ENCODE data around the gene PIWIL4.

The PIWIL4 gene

GRCh38 chr11:94650756-94651155, 83.6 kb downstream of the PIWIL4 start:
- Histone ChIP-seq H3K27me3 (ENCODE audit: control insufficient read depth in 1 of 2, insufficient read depth in 2 of 2, low read length in 2 of 2) (no peaks in the 10 kb centered on the region), H3K27ac (ENCODE audit: low read length) (peak overlapping the region; percentile 13), H3K9me3 (ENCODE audit: control insufficient read depth in 2 of 2, low read length in 2 of 2) (no peaks in the 10 kb centered on the region), H3K36me3 (ENCODE audit: control insufficient read depth in 2 of 2, insufficient read depth in 2 of 2, low read length in 2 of 2) (no peaks in the 10 kb centered on the region), H3K4me3 (ENCODE audit: low read length in 2 of 2) (no peak overlapping the region), H3K9ac (ENCODE audit: low read length in 2 of 2) (no peak overlapping the region), H3K4me1 (ENCODE audit: control insufficient read depth, insufficient read depth, low read length) (peaks cover 5% of the 10 kb centered on the region)

- no peak overlapping the region for H3K27ac ChIP-seq (ENCODE audit: low read length)
- H3K27me3 ChIP-seq (ENCODE audit: control insufficient read depth in 1 of 2, insufficient read depth in 2 of 2, low read length in 2 of 2) = no peaks in the 10 kb centered on the region
- no peak overlapping the region for H3K9ac ChIP-seq (ENCODE audit: low read length in 2 of 2)
- no peak overlapping the region for H3K4me3 ChIP-seq (ENCODE audit: low read length in 2 of 2)
- no peaks in the 10 kb centered on the region for H3K36me3 ChIP-seq (ENCODE audit: control insufficient read depth in 2 of 2, insufficient read depth in 2 of 2, low read length in 2 of 2)
- no peaks in the 10 kb centered on the region for H3K9me3 ChIP-seq (ENCODE audit: control insufficient read depth in 2 of 2, low read length in 2 of 2)
- H3K4me1 ChIP-seq (ENCODE audit: control insufficient read depth, insufficient read depth, low read length) = no peaks in the 10 kb centered on the region
These were observed 85.6 kb downstream of the PIWIL4 start for GRCh38 chr11:94652735-94653284.

- H3K4me3 ChIP-seq (ENCODE audit: low read length in 2 of 2) = no peak overlapping the region
These were observed 86.4 kb downstream of the PIWIL4 start for GRCh38 chr11:94653561-94653960.

GRCh38 chr11:94654201-94654600, 87.0 kb downstream of the PIWIL4 start:
- no peaks in the 10 kb centered on the region for H3K4me1 ChIP-seq (ENCODE audit: control insufficient read depth, insufficient read depth, low read length)
- H3K4me3 ChIP-seq (ENCODE audit: low read length in 2 of 2) = no peak overlapping the region
- H3K36me3 ChIP-seq (ENCODE audit: control insufficient read depth in 2 of 2, insufficient read depth in 2 of 2, low read length in 2 of 2) = no peaks in the 10 kb centered on the region
- no peak overlapping the region for H3K9ac ChIP-seq (ENCODE audit: low read length in 2 of 2)
- no peaks in the 10 kb centered on the region for H3K27me3 ChIP-seq (ENCODE audit: control insufficient read depth in 1 of 2, insufficient read depth in 2 of 2, low read length in 2 of 2)
- no peak overlapping the region for H3K27ac ChIP-seq (ENCODE audit: low read length)
- H3K9me3 ChIP-seq (ENCODE audit: control insufficient read depth in 2 of 2, low read length in 2 of 2) = no peaks in the 10 kb centered on the region

More at GRCh38 chr11:94653561-94653960, 86.4 kb downstream of the PIWIL4 start:
- Histone ChIP-seq H3K27ac (ENCODE audit: low read length) (no peak overlapping the region), H3K9ac (ENCODE audit: low read length in 2 of 2) (no peak overlapping the region), H3K36me3 (ENCODE audit: control insufficient read depth in 2 of 2, insufficient read depth in 2 of 2, low read length in 2 of 2) (no peaks in the 10 kb centered on the region), H3K27me3 (ENCODE audit: control insufficient read depth in 1 of 2, insufficient read depth in 2 of 2, low read length in 2 of 2) (no peaks in the 10 kb centered on the region), H3K4me1 (ENCODE audit: control insufficient read depth, insufficient read depth, low read length) (no peaks in the 10 kb centered on the region), H3K9me3 (ENCODE audit: control insufficient read depth in 2 of 2, low read length in 2 of 2) (no peaks in the 10 kb centered on the region)

GRCh38 chr11:94655291-94655690, 88.1 kb downstream of the PIWIL4 start:
- Histone ChIP-seq H3K27me3 (ENCODE audit: control insufficient read depth in 1 of 2, insufficient read depth in 2 of 2, low read length in 2 of 2) (no peaks in the 10 kb centered on the region), H3K9me3 (ENCODE audit: control insufficient read depth in 2 of 2, low read length in 2 of 2) (no peaks in the 10 kb centered on the region), H3K4me3 (ENCODE audit: low read length in 2 of 2) (no peak overlapping the region), H3K4me1 (ENCODE audit: control insufficient read depth, insufficient read depth, low read length) (no peaks in the 10 kb centered on the region), H3K36me3 (ENCODE audit: control insufficient read depth in 2 of 2, insufficient read depth in 2 of 2, low read length in 2 of 2) (no peaks in the 10 kb centered on the region), H3K27ac (ENCODE audit: low read length) (no peak overlapping the region), H3K9ac (ENCODE audit: low read length in 2 of 2) (no peak overlapping the region)

- no peaks in the 10 kb centered on the region for H3K9me3 ChIP-seq (ENCODE audit: control insufficient read depth in 2 of 2, low read length in 2 of 2)
- no peak overlapping the region for H3K4me3 ChIP-seq (ENCODE audit: low read length in 2 of 2)
- no peaks in the 10 kb centered on the region for H3K27me3 ChIP-seq (ENCODE audit: control insufficient read depth in 1 of 2, insufficient read depth in 2 of 2, low read length in 2 of 2)
- no peaks in the 10 kb centered on the region for H3K36me3 ChIP-seq (ENCODE audit: control insufficient read depth in 2 of 2, insufficient read depth in 2 of 2, low read length in 2 of 2)
- no peaks in the 10 kb centered on the region for H3K4me1 ChIP-seq (ENCODE audit: control insufficient read depth, insufficient read depth, low read length)
- no peak overlapping the region for H3K9ac ChIP-seq (ENCODE audit: low read length in 2 of 2)
- H3K27ac ChIP-seq (ENCODE audit: low read length) = no peak overlapping the region
These were observed 88.8 kb downstream of the PIWIL4 start for GRCh38 chr11:94655956-94656355.

GRCh38 chr11:94656968-94657367, 89.8 kb downstream of the PIWIL4 start:
- no peak overlapping the region for H3K27ac ChIP-seq (ENCODE audit: low read length)
- no peak overlapping the region for H3K4me3 ChIP-seq (ENCODE audit: low read length in 2 of 2)
- H3K36me3 ChIP-seq (ENCODE audit: control insufficient read depth in 2 of 2, insufficient read depth in 2 of 2, low read length in 2 of 2) = no peaks in the 10 kb centered on the region
- H3K4me1 ChIP-seq (ENCODE audit: control insufficient read depth, insufficient read depth, low read length) = no peaks in the 10 kb centered on the region
- no peaks in the 10 kb centered on the region for H3K27me3 ChIP-seq (ENCODE audit: control insufficient read depth in 1 of 2, insufficient read depth in 2 of 2, low read length in 2 of 2)
- no peak overlapping the region for H3K9ac ChIP-seq (ENCODE audit: low read length in 2 of 2)
- H3K9me3 ChIP-seq (ENCODE audit: control insufficient read depth in 2 of 2, low read length in 2 of 2) = no peaks in the 10 kb centered on the region

- H3K4me1 ChIP-seq (ENCODE audit: control insufficient read depth, insufficient read depth, low read length) = no peaks in the 10 kb centered on the region
- no peak overlapping the region for H3K9ac ChIP-seq (ENCODE audit: low read length in 2 of 2)
- H3K27ac ChIP-seq (ENCODE audit: low read length) = no peak overlapping the region
- no peak overlapping the region for H3K4me3 ChIP-seq (ENCODE audit: low read length in 2 of 2)
- H3K9me3 ChIP-seq (ENCODE audit: control insufficient read depth in 2 of 2, low read length in 2 of 2) = no peaks in the 10 kb centered on the region
- no peaks in the 10 kb centered on the region for H3K36me3 ChIP-seq (ENCODE audit: control insufficient read depth in 2 of 2, insufficient read depth in 2 of 2, low read length in 2 of 2)
- no peaks in the 10 kb centered on the region for H3K27me3 ChIP-seq (ENCODE audit: control insufficient read depth in 1 of 2, insufficient read depth in 2 of 2, low read length in 2 of 2)
These were observed 90.5 kb downstream of the PIWIL4 start for GRCh38 chr11:94657629-94658028.

GRCh38 chr11:94658386-94658785, 91.2 kb downstream of the PIWIL4 start:
- no peaks in the 10 kb centered on the region for H3K4me1 ChIP-seq (ENCODE audit: control insufficient read depth, insufficient read depth, low read length)
- H3K27ac ChIP-seq (ENCODE audit: low read length) = no peak overlapping the region
- H3K4me3 ChIP-seq (ENCODE audit: low read length in 2 of 2) = no peak overlapping the region
- no peaks in the 10 kb centered on the region for H3K36me3 ChIP-seq (ENCODE audit: control insufficient read depth in 2 of 2, insufficient read depth in 2 of 2, low read length in 2 of 2)
- H3K9me3 ChIP-seq (ENCODE audit: control insufficient read depth in 2 of 2, low read length in 2 of 2) = peaks cover 0 to 2% of the 10 kb centered on the region in 2 donors
- no peaks in the 10 kb centered on the region for H3K27me3 ChIP-seq (ENCODE audit: control insufficient read depth in 1 of 2, insufficient read depth in 2 of 2, low read length in 2 of 2)
- H3K9ac ChIP-seq (ENCODE audit: low read length in 2 of 2) = no peak overlapping the region

- H3K9ac ChIP-seq (ENCODE audit: low read length in 2 of 2) = no peak overlapping the region
These were observed 91.7 kb downstream of the PIWIL4 start for GRCh38 chr11:94658888-94659287.

GRCh38 chr11:94661444-94661843, 94.3 kb downstream of the PIWIL4 start:
- Histone ChIP-seq H3K36me3 (ENCODE audit: control insufficient read depth in 2 of 2, insufficient read depth in 2 of 2, low read length in 2 of 2) (no peaks in the 10 kb centered on the region), H3K9ac (ENCODE audit: low read length in 2 of 2) (no peak overlapping the region), H3K9me3 (ENCODE audit: control insufficient read depth in 2 of 2, low read length in 2 of 2) (peaks cover 0 to 5% of the 10 kb centered on the region in 2 donors), H3K27me3 (ENCODE audit: control insufficient read depth in 1 of 2, insufficient read depth in 2 of 2, low read length in 2 of 2) (no peaks in the 10 kb centered on the region), H3K4me3 (ENCODE audit: low read length in 2 of 2) (no peak overlapping the region), H3K4me1 (ENCODE audit: control insufficient read depth, insufficient read depth, low read length) (no peaks in the 10 kb centered on the region), H3K27ac (ENCODE audit: low read length) (no peak overlapping the region)

More at GRCh38 chr11:94658888-94659287, 91.7 kb downstream of the PIWIL4 start:
- H3K27me3 ChIP-seq (ENCODE audit: control insufficient read depth in 1 of 2, insufficient read depth in 2 of 2, low read length in 2 of 2) = no peaks in the 10 kb centered on the region
- no peaks in the 10 kb centered on the region for H3K36me3 ChIP-seq (ENCODE audit: control insufficient read depth in 2 of 2, insufficient read depth in 2 of 2, low read length in 2 of 2)
- H3K4me1 ChIP-seq (ENCODE audit: control insufficient read depth, insufficient read depth, low read length) = no peaks in the 10 kb centered on the region
- peaks cover 0 to 5% of the 10 kb centered on the region in 2 donors for H3K9me3 ChIP-seq (ENCODE audit: control insufficient read depth in 2 of 2, low read length in 2 of 2)
- H3K4me3 ChIP-seq (ENCODE audit: low read length in 2 of 2) = no peak overlapping the region
- H3K27ac ChIP-seq (ENCODE audit: low read length) = no peak overlapping the region
